Hematopoietic multipotent progenitor cell treated with erythropoietin and hydrocortisone succinate and interleukin-3 and kit ligand, for 8 days (in vitro differentiated cells): ENCODE data around the gene QRFP.

ENCODE experiments used
- DNase-seq: peaks from one replicate; pipeline ENCODE4 v3.0.0-alpha.2; 2015

The QRFP gene

GRCh38 chr9:130846487-130847305 is 49.9 kb downstream of the QRFP start:
- peak; percentile 32 for DNase-seq

- DNase-seq, result peak; percentile 92
Measured at GRCh38 chr9:130845901-130846481, 50.6 kb downstream of the QRFP start.

GRCh38 chr9:130845254-130845653 is 51.4 kb downstream of the QRFP start:
- DNase-seq, result no peak

GRCh38 chr9:130844044-130844451 is 52.6 kb downstream of the QRFP start:
- peak; percentile 96 for DNase-seq

GRCh38 chr9:130843049-130843908 is 53.3 kb downstream of the QRFP start:
- peak; percentile 56 for DNase-seq
